Measurements from ENCODE around the gene CTTNBP2. TPM values are rescaled to one million over a fixed set of nuclear protein-coding genes. Genes with fewer than 3 reads are reported as not detected.

Gene CTTNBP2
- total RNA-seq, 1 donor from 2014 or later = 25.0 TPM

DNA sequence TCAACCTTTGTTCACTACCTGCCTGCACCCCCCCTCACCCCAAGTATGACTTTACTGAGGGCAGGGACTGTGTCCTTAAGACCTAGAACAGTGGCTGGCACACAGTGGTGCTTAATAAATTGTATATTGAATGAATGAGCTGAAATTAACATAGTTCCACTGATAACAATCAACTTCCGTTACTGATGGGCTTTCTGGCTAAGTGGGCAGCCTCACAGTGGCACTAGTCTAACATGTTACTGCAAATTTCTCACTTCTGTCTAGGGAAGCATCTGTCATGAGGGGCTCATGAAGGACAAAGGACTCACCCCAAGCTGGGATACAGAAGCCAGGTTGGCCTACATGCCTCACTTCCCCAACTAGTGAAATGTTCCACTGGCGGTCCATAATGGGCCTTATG is 79.3 kb downstream of the CTTNBP2 start:
- H3K27ac ChIP-seq = no peak overlapping the region
- no peaks in the 10 kb centered on the region for H3K9me3 ChIP-seq
- DNase-seq (ENCODE audit: extremely low spot score in 2 of 2) = no peak
- no peaks in the 10 kb centered on the region for H3K27me3 ChIP-seq
- intact Hi-C loops (cut with DNase I) = no loop called here
- no peaks in the 10 kb centered on the region for H3K4me1 ChIP-seq
- peaks cover 0 to 5% of the 10 kb centered on the region in 2 donors for H3K36me3 ChIP-seq
- H3K4me3 ChIP-seq = no peak overlapping the region
- TF ChIP-seq, protein P1, sequence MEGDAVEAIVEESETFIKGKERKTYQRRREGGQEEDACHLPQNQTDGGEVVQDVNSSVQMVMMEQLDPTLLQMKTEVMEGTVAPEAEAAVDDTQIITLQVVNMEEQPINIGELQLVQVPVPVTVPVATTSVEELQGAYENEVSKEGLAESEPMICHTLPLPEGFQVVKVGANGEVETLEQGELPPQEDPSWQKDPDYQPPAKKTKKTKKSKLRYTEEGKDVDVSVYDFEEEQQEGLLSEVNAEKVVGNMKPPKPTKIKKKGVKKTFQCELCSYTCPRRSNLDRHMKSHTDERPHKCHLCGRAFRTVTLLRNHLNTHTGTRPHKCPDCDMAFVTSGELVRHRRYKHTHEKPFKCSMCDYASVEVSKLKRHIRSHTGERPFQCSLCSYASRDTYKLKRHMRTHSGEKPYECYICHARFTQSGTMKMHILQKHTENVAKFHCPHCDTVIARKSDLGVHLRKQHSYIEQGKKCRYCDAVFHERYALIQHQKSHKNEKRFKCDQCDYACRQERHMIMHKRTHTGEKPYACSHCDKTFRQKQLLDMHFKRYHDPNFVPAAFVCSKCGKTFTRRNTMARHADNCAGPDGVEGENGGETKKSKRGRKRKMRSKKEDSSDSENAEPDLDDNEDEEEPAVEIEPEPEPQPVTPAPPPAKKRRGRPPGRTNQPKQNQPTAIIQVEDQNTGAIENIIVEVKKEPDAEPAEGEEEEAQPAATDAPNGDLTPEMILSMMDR (IDR thresholded peaks at IDR 0.05) = no peak
- TF ChIP-seq POLR2A (IDR thresholded peaks at IDR 0.05) (no peak), POLR2AphosphoS5 (IDR thresholded peaks at IDR 0.05; ENCODE audit: insufficient read depth in 1 of 2, low read depth in 1 of 2) (no peak)

DNA sequence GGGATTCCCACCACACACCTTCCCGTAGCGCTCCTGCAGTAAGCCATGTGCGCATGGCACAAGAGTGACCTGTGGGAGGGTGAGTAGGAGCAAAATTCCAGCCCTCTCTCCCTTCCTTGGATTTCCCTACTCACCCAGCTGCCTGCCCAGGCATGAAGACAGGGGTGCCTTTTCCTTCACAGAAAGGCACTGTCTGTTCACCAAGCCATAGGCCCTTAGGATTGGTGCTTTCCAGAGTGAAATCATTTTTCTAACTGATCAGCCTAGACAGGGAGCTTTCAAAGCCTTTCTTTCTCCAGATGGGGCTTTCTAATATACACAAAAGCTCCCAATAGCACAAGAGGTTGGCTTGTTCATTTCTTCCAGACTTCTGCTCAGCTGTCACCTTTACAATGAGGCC is 79.7 kb downstream of the CTTNBP2 start:
- intact Hi-C loops (cut with DNase I) = no loop called here

DNA sequence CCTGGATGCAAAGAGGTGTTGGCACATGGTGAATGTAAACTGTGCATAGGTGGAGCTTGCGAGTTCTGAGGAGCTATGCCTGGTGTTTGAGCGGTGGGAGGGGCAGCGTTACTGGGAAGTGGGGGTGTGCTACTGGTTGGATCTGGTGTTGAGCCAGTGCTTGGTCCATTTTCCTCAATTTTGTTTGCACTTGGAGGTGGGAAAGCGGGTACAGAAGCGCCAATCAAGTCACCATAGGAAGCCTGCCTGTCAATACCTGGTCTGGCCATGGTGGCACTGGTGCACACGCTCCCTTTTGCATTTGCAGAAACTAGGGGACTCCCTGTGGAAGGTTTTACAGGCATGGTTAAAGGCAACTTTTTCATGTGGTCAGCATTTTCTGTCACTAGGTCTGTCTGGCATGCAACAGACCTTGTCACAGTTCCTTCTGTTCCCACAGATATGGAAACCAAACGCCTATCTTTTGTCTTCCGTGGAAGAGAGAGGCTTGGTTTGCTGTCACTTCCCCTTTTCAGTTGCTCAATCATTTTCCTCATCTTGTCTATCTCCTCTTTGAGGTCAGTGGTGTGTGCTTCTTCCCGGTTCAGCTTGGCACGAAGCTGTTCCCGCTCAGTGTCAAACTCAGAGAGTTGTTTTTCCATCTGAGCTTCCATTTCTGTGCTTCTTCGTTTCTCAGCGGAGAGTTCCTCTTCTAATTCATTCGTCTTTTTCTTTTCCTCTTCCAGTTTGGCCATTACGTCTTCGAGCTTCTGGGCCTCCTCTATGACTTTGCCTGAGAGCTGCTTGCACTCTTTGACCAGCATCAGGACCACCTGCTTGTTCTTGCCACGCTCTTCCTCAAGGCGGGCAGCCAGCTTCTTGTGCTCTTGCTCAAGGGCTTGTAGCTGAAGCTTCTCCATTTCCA is 81.1 kb downstream of the CTTNBP2 start:
- DNase-seq (ENCODE audit: extremely low spot score in 2 of 2) = no peak
- Histone ChIP-seq H3K27ac (no peak overlapping the region), H3K27me3 (no peaks in the 10 kb centered on the region), H3K4me1 (no peaks in the 10 kb centered on the region), H3K36me3 (peaks cover 0 to 5% of the 10 kb centered on the region in 2 donors), H3K9me3 (no peaks in the 10 kb centered on the region), H3K4me3 (no peak overlapping the region)
- intact Hi-C loops (cut with DNase I) = no loop called here
- TF ChIP-seq, protein P1 (IDR thresholded peaks at IDR 0.05) = no peak
- TF ChIP-seq POLR2AphosphoS5 (IDR thresholded peaks at IDR 0.05; ENCODE audit: insufficient read depth in 1 of 2, low read depth in 1 of 2) = no peak
- TF ChIP-seq POLR2A (IDR thresholded peaks at IDR 0.05) = no peak

More for the DNA sequence above, 79.7 kb downstream of the CTTNBP2 start:
- no peak for DNase-seq (ENCODE audit: extremely low spot score in 2 of 2)
- Histone ChIP-seq H3K27me3 (no peaks in the 10 kb centered on the region), H3K4me1 (no peaks in the 10 kb centered on the region), H3K27ac (no peak overlapping the region), H3K4me3 (no peak overlapping the region), H3K36me3 (peaks cover 0 to 5% of the 10 kb centered on the region in 2 donors), H3K9me3 (no peaks in the 10 kb centered on the region)
- TF ChIP-seq, protein P1 (IDR thresholded peaks at IDR 0.05) = no peak
- TF ChIP-seq POLR2AphosphoS5 (IDR thresholded peaks at IDR 0.05; ENCODE audit: insufficient read depth in 1 of 2, low read depth in 1 of 2) (no peak), POLR2A (IDR thresholded peaks at IDR 0.05) (no peak)

DNA sequence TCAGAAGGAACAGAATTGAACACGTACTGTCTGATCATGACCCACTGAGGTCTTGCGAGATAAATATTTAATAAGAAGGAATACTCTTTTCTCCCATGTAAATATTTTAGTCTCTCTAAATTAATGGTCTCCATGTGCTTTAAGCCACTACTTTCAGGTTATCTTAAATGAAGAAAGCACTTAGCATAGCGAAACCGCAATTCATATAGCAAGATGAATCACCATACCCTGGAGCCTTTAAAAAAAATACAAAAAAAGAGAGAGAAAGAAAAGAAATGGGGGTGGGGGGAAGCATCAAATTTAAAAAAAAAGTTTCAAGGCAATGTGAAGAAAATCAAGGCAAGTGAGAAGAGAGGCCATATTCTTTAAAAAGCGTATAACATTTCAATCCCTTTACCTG is 82.5 kb downstream of the CTTNBP2 start:
- H3K36me3 ChIP-seq = peaks cover 0 to 5% of the 10 kb centered on the region in 2 donors
- H3K27me3 ChIP-seq = no peaks in the 10 kb centered on the region

More for the DNA sequence above, 82.5 kb downstream of the CTTNBP2 start:
- Histone ChIP-seq H3K4me3 (no peak overlapping the region), H3K27ac (no peak overlapping the region), H3K9me3 (no peaks in the 10 kb centered on the region), H3K4me1 (no peaks in the 10 kb centered on the region)
- no peak for DNase-seq (ENCODE audit: extremely low spot score in 2 of 2)
- TF ChIP-seq POLR2A (IDR thresholded peaks at IDR 0.05) (no peak), POLR2AphosphoS5 (IDR thresholded peaks at IDR 0.05; ENCODE audit: insufficient read depth in 1 of 2, low read depth in 1 of 2) (no peak)
- TF ChIP-seq, protein P1 (IDR thresholded peaks at IDR 0.05) = no peak
- intact Hi-C loops (cut with DNase I) = no loop called here
